HG02943 (cell line): ENCODE data around the gene ANKS1B.

ENCODE experiments used
- ATAC-seq: cut with Tn5 transposase; IDR thresholded peaks from one replicate; pipeline ENCODE4 v1.9.1; 2021; ENCODE audit warnings: mild to moderate bottlenecking, low read depth, moderate library complexity; ENCODE audit not compliant: unreplicated experiment

ANKS1B gene

GRCh38 chr12:99235381-99235780 is 749.4 kb downstream of the ANKS1B start:
- ATAC-seq: no peak

- ATAC-seq: no peak
Measured at GRCh38 chr12:99234702-99235101, 750.0 kb downstream of the ANKS1B start.

GRCh38 chr12:99232324-99232723 is 752.4 kb downstream of the ANKS1B start:
- ATAC-seq: no peak

GRCh38 chr12:99231031-99231430 is 753.7 kb downstream of the ANKS1B start:
- ATAC-seq: no peak

- no peak for ATAC-seq
Measured at GRCh38 chr12:99224237-99224636, 760.5 kb downstream of the ANKS1B start.

- no peak for ATAC-seq
Measured at GRCh38 chr12:99223579-99223978, 761.2 kb downstream of the ANKS1B start.

- ATAC-seq: no peak
Measured at GRCh38 chr12:99213047-99213446, 771.7 kb downstream of the ANKS1B start.

- no peak for ATAC-seq
Measured at GRCh38 chr12:99212275-99212674, 772.5 kb downstream of the ANKS1B start.

- no peak for ATAC-seq
Measured at GRCh38 chr12:99205111-99205510, 779.6 kb downstream of the ANKS1B start.

GRCh38 chr12:99201906-99202645 is 782.7 kb downstream of the ANKS1B start:
- ATAC-seq: no peak

GRCh38 chr12:99200711-99201384 is 783.9 kb downstream of the ANKS1B start:
- no peak for ATAC-seq

- no peak for ATAC-seq
Measured at GRCh38 chr12:99195474-99195873, 789.3 kb downstream of the ANKS1B start.

- no peak for ATAC-seq
Measured at GRCh38 chr12:99192489-99192888, 792.2 kb downstream of the ANKS1B start.

- ATAC-seq: no peak
Measured at GRCh38 chr12:99176871-99177270, 807.9 kb downstream of the ANKS1B start.

- ATAC-seq: no peak
Measured at GRCh38 chr12:99170461-99170860, 814.3 kb downstream of the ANKS1B start.

GRCh38 chr12:99170037-99170436 is 814.7 kb downstream of the ANKS1B start:
- no peak for ATAC-seq

GRCh38 chr12:99157946-99158345 is 826.8 kb downstream of the ANKS1B start:
- no peak for ATAC-seq

GRCh38 chr12:99154983-99155336 is 829.8 kb downstream of the ANKS1B start:
- ATAC-seq: no peak

GRCh38 chr12:99154216-99154982 is 830.3 kb downstream of the ANKS1B start:
- ATAC-seq: no peak

- no peak for ATAC-seq
Measured at GRCh38 chr12:99153293-99153692, 831.4 kb downstream of the ANKS1B start.

GRCh38 chr12:99152337-99152736 is 832.4 kb downstream of the ANKS1B start:
- ATAC-seq: no peak
